A673 (cell line): ENCODE data around the gene CAB39.

ENCODE experiments used
- EZH2 ChIP-seq: fragments of 200-600 bp; sonication (generic); IDR thresholded peaks from 2 replicates; pipeline ENCODE4 v1.6.1; 2017; ENCODE audit warnings: borderline replicate concordance, low read depth, mild to moderate bottlenecking, mixed read lengths, antibody characterized with exemption, low read length; ENCODE audit not compliant: poor library complexity, severe bottlenecking
- TF ChIP-seq, protein P1 (sequence below): fragments of 300-800, 200-600 bp; sonication (generic); conservative IDR thresholded peaks from 2 replicates; pipeline ENCODE4 v1.5.1; 2017; ENCODE audit warnings: low read depth, mild to moderate bottlenecking, antibody characterized with exemption, low read length, moderate library complexity, mixed read lengths

DNA sequence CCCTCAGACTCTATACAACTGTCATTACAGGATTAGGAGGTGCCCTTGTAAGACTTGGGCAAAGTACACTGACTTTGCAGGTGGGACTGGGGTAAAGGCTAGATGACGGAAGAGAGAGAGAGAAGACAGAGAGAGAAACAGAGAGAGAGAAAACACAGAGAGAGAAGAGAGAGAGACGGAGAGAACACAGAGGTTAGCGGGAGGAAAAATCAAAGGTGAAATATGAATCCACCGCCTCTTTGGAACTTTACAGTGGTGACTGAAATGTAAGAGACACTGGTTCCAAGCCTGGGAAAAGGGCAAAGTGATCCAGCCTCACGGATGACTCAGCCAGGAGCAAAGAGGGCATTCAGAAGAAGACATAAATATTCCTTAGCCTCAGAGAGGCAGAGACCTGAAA, 25.1 kb upstream of the CAB39 start:
- TF ChIP-seq, protein P1, sequence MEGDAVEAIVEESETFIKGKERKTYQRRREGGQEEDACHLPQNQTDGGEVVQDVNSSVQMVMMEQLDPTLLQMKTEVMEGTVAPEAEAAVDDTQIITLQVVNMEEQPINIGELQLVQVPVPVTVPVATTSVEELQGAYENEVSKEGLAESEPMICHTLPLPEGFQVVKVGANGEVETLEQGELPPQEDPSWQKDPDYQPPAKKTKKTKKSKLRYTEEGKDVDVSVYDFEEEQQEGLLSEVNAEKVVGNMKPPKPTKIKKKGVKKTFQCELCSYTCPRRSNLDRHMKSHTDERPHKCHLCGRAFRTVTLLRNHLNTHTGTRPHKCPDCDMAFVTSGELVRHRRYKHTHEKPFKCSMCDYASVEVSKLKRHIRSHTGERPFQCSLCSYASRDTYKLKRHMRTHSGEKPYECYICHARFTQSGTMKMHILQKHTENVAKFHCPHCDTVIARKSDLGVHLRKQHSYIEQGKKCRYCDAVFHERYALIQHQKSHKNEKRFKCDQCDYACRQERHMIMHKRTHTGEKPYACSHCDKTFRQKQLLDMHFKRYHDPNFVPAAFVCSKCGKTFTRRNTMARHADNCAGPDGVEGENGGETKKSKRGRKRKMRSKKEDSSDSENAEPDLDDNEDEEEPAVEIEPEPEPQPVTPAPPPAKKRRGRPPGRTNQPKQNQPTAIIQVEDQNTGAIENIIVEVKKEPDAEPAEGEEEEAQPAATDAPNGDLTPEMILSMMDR: no peak
- no peak for TF ChIP-seq EZH2
